C4-2B (cell line): Measurements from ENCODE around the gene KLHDC3.

Experiments
- ZFX ChIP-seq: fragments of 450-650 bp; IDR thresholded peaks from 2 replicates; pipeline ENCODE4 v1.6.1; 2017
- TF ChIP-seq, protein P1 (sequence below): fragments of 450-650 bp; conservative IDR thresholded peaks from 2 replicates; pipeline ENCODE4 v1.5.1; 2017; ENCODE audit warnings: mild to moderate bottlenecking

GRCh38 chr6:43052842-43053544, 38.9 kb downstream of the KLHDC3 start:
- TF ChIP-seq, protein P1, sequence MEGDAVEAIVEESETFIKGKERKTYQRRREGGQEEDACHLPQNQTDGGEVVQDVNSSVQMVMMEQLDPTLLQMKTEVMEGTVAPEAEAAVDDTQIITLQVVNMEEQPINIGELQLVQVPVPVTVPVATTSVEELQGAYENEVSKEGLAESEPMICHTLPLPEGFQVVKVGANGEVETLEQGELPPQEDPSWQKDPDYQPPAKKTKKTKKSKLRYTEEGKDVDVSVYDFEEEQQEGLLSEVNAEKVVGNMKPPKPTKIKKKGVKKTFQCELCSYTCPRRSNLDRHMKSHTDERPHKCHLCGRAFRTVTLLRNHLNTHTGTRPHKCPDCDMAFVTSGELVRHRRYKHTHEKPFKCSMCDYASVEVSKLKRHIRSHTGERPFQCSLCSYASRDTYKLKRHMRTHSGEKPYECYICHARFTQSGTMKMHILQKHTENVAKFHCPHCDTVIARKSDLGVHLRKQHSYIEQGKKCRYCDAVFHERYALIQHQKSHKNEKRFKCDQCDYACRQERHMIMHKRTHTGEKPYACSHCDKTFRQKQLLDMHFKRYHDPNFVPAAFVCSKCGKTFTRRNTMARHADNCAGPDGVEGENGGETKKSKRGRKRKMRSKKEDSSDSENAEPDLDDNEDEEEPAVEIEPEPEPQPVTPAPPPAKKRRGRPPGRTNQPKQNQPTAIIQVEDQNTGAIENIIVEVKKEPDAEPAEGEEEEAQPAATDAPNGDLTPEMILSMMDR, result no peak
- no peak for TF ChIP-seq ZFX
